Measurements from ENCODE around the gene PTK6.
"Not testable (repeated sequence)": the region's sequence is repeated elsewhere in the genome, so short reads cannot be mapped to it uniquely, and the experiment has no call there.

Gene PTK6

DNA sequence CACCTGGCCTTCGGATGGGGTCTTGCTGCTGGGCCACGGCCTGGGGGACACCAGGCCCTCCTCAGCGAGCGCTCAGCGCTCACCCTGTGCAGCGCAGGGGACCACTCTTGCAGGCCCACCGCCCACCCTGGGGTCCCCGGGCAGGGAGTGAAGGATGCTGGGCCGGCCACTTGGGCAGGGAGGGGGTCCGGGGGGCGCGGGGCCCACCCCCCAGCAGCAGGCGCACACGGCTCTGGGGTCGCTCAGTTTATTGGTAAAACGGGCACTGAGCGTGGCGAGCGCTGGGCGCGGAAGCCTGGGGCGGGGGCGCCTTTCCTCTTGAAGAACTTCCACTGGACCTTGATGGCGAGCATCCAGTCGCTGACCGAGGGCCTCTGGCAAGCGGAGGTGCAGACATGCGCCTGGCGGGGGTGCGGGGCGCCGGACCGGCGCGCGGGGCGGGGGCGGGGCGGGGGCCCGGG lies 49.4 kb downstream of the PTK6 start:
- H3K27me3 ChIP-seq (ENCODE audit: insufficient read depth, low read length) = peaks cover 17% of the 10 kb centered on the region
- H3K4me3 ChIP-seq (ENCODE audit: low read length) = no peak overlapping the region
- peaks cover 10% of the 10 kb centered on the region for H3K9me3 ChIP-seq (ENCODE audit: low read length)
- H2AFZ ChIP-seq (ENCODE audit: low read depth, low read length) = no peak overlapping the region
- peaks cover 8% of the 10 kb centered on the region for H3K4me1 ChIP-seq (ENCODE audit: insufficient read depth, low read length)
- H3K36me3 ChIP-seq (ENCODE audit: insufficient read depth, low read length) = peaks cover 4% of the 10 kb centered on the region

DNA sequence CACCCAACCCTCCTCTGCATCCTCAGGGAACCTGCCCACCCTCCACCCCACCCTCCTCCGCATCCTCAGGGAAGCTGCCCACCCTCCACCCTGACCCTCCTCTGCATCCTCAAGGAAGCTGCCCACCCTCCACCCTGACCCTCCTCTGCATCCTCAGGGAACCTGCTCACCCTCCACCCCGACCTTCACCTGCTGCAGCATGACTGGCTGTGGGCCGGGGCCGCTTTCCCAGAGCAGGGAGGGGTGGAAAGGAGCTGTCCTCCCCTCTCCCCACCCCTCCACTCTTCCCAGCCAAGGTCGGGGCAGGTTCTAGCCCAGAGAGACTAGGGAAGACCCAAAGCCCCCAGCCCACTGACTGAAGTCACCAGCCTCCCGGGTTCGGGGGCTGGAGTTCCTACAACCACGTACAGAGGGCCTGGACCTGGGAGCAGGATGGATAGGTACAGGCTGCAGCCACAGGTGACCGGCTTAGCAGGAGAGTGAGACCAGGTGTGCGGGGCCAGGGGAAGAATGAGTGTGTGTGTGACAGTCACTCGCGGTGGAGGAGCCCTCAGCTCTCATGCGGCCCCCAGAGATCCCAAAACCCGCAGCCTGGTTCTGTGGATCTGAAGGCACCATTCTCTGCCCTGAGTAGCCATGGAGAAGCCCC lies 49.9 kb downstream of the PTK6 start:
- H3K4me1 ChIP-seq (ENCODE audit: insufficient read depth, low read length) = peaks cover 8% of the 10 kb centered on the region
- H2AFZ ChIP-seq (ENCODE audit: low read depth, low read length) = no peak overlapping the region
- H3K36me3 ChIP-seq (ENCODE audit: insufficient read depth, low read length) = no peaks in the 10 kb centered on the region
- peaks cover 6% of the 10 kb centered on the region for H3K9me3 ChIP-seq (ENCODE audit: low read length)
- H3K4me3 ChIP-seq (ENCODE audit: low read length) = no peak overlapping the region
- H3K27me3 ChIP-seq (ENCODE audit: insufficient read depth, low read length) = peaks cover 17% of the 10 kb centered on the region

DNA sequence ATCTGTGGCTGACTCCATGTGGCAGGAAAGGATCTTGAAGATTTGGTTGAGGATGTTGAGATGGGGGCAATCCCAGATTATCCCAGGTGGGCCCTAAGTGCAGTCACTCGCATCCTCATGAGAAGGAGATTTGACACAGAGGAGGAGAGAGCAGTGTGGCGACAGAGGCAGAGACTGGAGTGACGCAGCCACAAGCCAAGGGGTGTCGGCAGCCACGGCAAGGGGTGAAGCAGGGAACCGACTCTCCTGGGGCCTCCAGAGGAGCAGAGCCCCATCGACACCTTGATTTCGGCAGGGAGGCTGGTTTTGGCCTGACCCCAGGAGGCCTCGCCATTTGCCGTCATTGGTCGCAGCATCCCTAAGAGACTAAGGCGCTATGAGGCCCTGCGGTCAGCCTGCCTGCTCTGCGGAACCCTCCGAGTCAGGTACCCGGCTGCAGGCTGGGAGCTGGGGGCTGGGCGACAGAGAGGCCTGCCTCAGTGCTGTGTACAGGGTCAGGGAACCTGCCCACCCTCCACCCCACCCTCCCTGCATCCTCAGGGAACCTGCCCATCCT lies 50.8 kb downstream of the PTK6 start:
- no peaks in the 10 kb centered on the region for H3K36me3 ChIP-seq (ENCODE audit: insufficient read depth, low read length)
- H2AFZ ChIP-seq (ENCODE audit: low read depth, low read length) = no peak overlapping the region
- peaks cover 19% of the 10 kb centered on the region for H3K27me3 ChIP-seq (ENCODE audit: insufficient read depth, low read length)
- H3K4me1 ChIP-seq (ENCODE audit: insufficient read depth, low read length) = peaks cover 8% of the 10 kb centered on the region
- peaks cover 6% of the 10 kb centered on the region for H3K9me3 ChIP-seq (ENCODE audit: low read length)
- no peak overlapping the region for H3K4me3 ChIP-seq (ENCODE audit: low read length)

DNA sequence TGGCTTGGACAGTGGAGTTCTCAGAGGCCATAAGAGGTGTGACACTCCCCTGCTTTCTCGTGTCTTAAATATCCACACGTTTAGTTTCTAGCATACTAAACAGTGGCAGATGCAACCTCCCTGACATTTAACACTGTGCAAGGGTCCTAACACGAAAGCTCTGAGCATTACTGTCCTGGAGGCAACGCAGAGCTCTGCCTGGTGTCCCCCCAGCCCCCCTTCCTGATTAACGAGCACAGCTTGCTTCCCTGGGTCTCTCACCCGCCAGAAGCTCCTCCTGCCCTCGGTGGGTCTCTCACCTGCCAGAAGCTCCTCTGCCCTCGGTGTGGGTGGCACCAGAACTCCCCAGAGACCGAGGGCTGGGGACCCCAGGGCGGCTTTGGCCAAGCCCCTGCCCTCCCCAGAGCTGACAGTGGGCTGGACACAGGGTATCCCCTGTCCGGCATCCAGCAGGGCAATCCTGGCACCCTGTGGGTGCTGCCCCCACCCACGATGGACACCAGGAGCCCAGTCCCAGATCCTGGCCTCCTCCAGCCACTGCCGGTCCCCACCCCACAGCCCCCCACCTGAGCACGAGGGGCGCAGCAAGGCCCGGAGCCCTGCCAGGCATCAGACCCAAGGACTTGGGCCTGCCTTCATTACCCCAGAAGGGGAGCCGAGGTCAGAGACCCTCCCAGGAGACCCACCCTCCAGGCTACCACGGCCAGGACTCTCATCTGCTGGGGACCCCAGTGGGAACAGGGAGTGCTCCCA lies 52.3 kb downstream of the PTK6 start:
- Histone ChIP-seq H3K27me3 (ENCODE audit: insufficient read depth, low read length) (peaks cover 22% of the 10 kb centered on the region), H3K4me1 (ENCODE audit: insufficient read depth, low read length) (peaks cover 8% of the 10 kb centered on the region), H2AFZ (ENCODE audit: low read depth, low read length) (no peak overlapping the region)

DNA sequence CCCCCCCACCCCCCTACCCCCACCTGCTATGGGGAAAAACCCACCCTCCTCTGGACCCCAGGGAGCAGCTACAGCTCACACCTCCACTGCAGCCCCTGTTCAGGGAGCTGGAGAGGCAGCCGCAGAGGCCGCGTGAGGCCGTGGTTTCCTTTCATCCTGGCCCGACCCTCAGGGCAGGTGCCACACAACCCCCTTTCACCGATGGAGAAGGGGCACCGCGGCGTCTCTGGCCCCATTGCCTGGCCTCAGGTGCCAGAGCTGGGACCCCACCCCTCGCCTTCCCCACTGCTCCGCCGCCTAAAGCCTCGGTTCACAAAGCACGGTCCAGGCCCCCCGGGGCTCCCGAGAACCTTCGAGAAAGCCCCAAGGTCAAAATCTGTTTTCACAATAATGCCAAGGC lies 52.9 kb downstream of the PTK6 start:
- peaks cover 8% of the 10 kb centered on the region for H3K4me1 ChIP-seq (ENCODE audit: insufficient read depth, low read length)
- H2AFZ ChIP-seq (ENCODE audit: low read depth, low read length) = no peak overlapping the region
- peaks cover 6% of the 10 kb centered on the region for H3K9me3 ChIP-seq (ENCODE audit: low read length)
- H3K4me3 ChIP-seq (ENCODE audit: low read length) = no peak overlapping the region
- peaks cover 21% of the 10 kb centered on the region for H3K27me3 ChIP-seq (ENCODE audit: insufficient read depth, low read length)
- no peaks in the 10 kb centered on the region for H3K36me3 ChIP-seq (ENCODE audit: insufficient read depth, low read length)

More for the DNA sequence above, 52.3 kb downstream of the PTK6 start:
- Histone ChIP-seq H3K9me3 (ENCODE audit: low read length) (peaks cover 6% of the 10 kb centered on the region), H3K36me3 (ENCODE audit: insufficient read depth, low read length) (no peaks in the 10 kb centered on the region), H3K4me3 (ENCODE audit: low read length) (no peak overlapping the region)

DNA sequence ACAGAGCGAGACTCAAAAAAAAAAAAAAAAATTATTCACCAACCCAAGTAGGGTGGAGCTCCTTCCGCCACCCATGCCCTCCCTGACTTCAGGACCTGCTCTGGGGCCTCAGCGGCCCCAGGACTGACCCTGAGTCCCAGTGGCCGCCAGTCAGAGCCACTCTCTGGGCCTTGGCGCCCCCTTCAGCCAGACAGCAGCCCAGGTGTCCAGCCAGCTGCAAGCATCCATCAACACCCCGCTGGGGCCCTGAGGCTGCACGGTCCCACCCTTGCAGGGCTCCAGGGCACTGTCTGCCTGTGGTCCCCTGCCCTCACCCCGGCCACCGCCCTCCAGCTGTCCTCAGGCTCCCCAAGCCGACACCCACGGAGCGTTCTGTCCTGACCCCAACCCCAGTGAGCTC lies 53.3 kb downstream of the PTK6 start:
- peaks cover 20% of the 10 kb centered on the region for H3K27me3 ChIP-seq (ENCODE audit: insufficient read depth, low read length)
- H3K4me1 ChIP-seq (ENCODE audit: insufficient read depth, low read length) = peaks cover 8% of the 10 kb centered on the region
- H2AFZ ChIP-seq (ENCODE audit: low read depth, low read length) = no peak overlapping the region

DNA sequence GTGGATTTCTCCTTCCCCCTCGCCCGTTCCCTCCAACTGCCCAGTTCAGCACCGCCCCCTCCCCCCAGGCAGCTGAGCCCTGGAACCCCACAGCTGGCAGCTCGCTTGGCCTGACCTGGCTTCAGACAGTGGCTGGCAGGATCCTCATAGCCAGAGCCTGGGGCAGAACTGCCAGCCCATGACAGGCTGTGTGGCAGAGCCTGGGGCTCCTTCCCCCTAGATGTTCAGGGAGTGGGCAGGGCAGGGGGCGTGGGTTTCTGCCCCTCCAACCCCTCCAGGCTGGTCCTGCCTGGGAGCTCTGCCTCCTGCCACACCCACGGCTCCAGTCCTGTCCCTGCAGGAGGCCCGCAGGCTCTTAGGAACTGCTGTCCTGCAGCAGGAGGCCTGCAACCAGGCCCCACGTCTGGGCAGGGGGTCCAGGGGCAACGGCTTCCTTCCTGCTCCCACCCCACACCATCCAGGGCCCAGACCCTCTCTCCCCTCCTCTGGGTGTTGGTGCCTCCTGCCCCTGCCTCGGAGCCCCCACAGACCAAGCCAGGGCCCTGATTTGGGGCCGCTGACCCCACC lies 55.1 kb downstream of the PTK6 start:
- Histone ChIP-seq H3K9me3 (ENCODE audit: low read length) (peaks cover 6% of the 10 kb centered on the region), H3K4me3 (ENCODE audit: low read length) (no peak overlapping the region), H3K4me1 (ENCODE audit: insufficient read depth, low read length) (peaks cover 8% of the 10 kb centered on the region), H3K36me3 (ENCODE audit: insufficient read depth, low read length) (no peaks in the 10 kb centered on the region), H2AFZ (ENCODE audit: low read depth, low read length) (no peak overlapping the region), H3K27me3 (ENCODE audit: insufficient read depth, low read length) (peaks cover 17% of the 10 kb centered on the region)

More for the DNA sequence above, 53.3 kb downstream of the PTK6 start:
- Histone ChIP-seq H3K9me3 (ENCODE audit: low read length) (peaks cover 6% of the 10 kb centered on the region), H3K36me3 (ENCODE audit: insufficient read depth, low read length) (no peaks in the 10 kb centered on the region), H3K4me3 (ENCODE audit: low read length) (no peak overlapping the region)

DNA sequence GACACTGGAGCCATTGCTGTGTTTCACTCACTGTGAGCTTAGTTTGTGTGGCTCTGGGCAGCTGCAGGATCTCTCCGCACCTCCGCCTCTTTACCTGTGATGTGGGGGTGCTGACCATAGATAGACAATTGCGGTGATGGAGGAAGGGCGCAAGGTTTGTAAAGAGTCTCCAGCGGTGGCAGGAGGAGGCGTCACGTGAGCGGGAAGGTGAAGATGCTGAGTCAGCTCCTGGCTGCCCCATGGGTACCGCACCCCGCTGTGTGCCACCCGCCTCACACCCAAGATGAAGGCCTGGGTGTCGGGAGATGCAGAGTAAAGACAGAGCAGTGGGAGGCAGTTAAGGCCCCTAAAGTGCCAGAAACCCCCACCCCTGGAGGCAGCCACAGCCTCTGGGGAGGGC lies 55.7 kb downstream of the PTK6 start:
- peaks cover 19% of the 10 kb centered on the region for H3K27me3 ChIP-seq (ENCODE audit: insufficient read depth, low read length)
- peaks cover 8% of the 10 kb centered on the region for H3K4me1 ChIP-seq (ENCODE audit: insufficient read depth, low read length)
- H2AFZ ChIP-seq (ENCODE audit: low read depth, low read length) = no peak overlapping the region
- H3K4me3 ChIP-seq (ENCODE audit: low read length) = no peak overlapping the region
- peaks cover 3% of the 10 kb centered on the region for H3K9me3 ChIP-seq (ENCODE audit: low read length)
- H3K36me3 ChIP-seq (ENCODE audit: insufficient read depth, low read length) = no peaks in the 10 kb centered on the region

DNA sequence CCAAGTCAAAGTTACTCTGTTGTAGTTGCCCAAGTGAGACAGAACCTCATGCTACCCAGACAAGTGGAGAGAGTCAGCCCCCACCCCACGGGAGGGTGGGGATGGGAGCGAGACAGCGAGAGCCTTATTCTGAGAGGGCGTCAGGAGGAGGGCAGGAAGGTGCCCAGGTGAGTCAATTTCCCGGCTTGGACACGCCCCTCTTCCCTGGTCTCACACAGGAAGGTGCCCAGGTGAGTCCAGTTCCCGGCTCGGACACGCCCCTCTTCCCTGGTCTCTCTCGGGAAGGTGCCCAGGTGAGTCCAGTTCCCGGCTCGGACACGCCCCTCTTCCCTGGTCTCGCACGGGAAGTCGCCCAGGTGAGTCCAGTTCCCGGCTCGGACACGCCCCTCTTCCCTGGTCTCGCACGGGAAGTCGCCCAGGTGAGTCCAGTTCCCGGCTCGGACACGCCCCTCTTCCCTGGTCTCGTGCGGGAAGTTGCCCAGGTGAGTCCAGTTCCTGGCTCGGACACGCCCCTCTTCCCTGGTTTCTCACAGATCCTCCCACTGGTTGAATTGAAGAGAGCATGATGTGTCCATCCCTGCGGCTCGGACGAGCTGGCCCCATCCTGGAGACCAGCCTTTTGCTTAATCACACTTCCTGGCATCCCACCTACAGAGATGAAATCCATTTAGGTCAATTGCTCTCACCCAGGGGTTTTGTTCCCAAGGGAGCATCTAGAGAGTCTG lies 57.3 kb downstream of the PTK6 start:
- H3K9me3 ChIP-seq (ENCODE audit: low read length) = not testable (repeated sequence)

DNA sequence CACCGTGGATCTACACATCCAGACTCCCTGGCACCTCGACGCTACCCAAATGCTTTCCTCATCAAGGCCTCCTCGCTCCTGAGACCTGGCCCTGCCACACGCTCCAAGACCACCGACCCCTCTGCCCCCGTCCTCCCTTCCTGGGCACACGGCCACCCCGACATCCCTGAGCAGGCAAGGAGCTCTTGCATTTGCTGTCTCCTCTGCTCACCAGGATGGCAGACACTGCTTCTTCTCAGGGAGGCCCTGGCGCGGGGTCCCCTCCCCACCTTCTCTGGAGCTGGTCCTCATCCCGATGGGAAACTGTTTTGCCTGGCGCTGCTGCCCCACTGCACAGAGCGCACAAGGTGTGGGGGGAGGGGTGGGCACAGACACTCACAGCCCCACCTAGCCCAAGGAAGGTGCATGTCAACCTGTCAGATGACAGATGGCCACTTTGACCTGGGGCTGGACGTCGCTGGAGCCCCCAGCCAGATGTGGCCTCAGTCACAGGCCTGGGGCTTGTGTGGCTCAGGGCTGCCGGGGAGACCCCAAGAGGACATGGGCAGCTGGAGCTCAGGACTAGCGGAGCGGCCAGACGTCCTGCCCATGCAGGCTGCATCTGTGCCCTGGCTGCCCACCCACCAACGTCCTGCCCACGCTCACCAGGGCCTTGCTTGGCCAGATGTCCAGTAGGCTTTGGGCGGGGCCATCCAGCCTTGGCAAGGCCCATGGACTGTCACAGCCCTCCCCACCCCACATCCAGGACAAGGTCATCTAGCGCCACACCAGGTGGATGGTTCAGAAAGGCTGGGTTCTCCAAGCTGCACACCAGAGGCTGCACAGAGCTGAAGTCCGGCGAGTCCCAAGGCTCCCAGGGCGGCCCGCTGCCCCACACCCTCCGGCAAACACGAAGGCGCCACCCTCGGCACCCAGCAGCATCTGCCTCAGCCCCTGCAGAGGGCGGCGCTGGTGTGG lies 58.6 kb downstream of the PTK6 start:
- Histone ChIP-seq H3K27me3 (ENCODE audit: insufficient read depth, low read length) (peaks cover 38% of the 10 kb centered on the region), H3K36me3 (ENCODE audit: insufficient read depth, low read length) (no peaks in the 10 kb centered on the region), H3K4me3 (ENCODE audit: low read length) (no peak overlapping the region), H3K4me1 (ENCODE audit: insufficient read depth, low read length) (peaks cover 3% of the 10 kb centered on the region), H3K9me3 (ENCODE audit: low read length) (no peaks in the 10 kb centered on the region), H2AFZ (ENCODE audit: low read depth, low read length) (no peak overlapping the region)

More for the DNA sequence above, 57.3 kb downstream of the PTK6 start:
- not testable (repeated sequence) for H2AFZ ChIP-seq (ENCODE audit: low read depth, low read length); H3K36me3 ChIP-seq (ENCODE audit: insufficient read depth, low read length); H3K4me3 ChIP-seq (ENCODE audit: low read length); H3K4me1 ChIP-seq (ENCODE audit: insufficient read depth, low read length)
- peaks cover 27% of the 10 kb centered on the region for H3K27me3 ChIP-seq (ENCODE audit: insufficient read depth, low read length)

Data from neuron (in vitro differentiated cells).